ENCODE results near the gene ATAD3A. TPM values are rescaled to one million over a fixed set of nuclear protein-coding genes. Genes with fewer than 3 reads are reported as not detected.

The ATAD3A gene
- total and polyA plus RNA-seq, 2 of the 4 experiments (the other 2 are of a cell fraction) = 27.2 to 34.0 TPM

- H3K79me1 ChIP-seq (ENCODE audit: low read depth in 1 of 2, low read length in 2 of 2) = peaks cover 4 to 17% of the 10 kb centered on the region in 2 experiments
- BruUV-seq (replicated peaks) = no TSS peak
- in situ Hi-C loops (cut with MboI; ENCODE audit: low sequenced_read_pairs) = no loop called here
These were observed 28.2 kb upstream of the ATAD3A start for GRCh38 chr1:1483714-1484113.

More at GRCh38 chr1:1483714-1484113, 28.2 kb upstream of the ATAD3A start:
- H2BK5ac ChIP-seq (ENCODE audit: low read depth, low read length, poor library complexity, severe bottlenecking) = no peak overlapping the region
- H3K56ac ChIP-seq (ENCODE audit: extremely low read depth, insufficient read depth, low read length) = no peak overlapping the region
- H3K9me3 ChIP-seq (ENCODE audit: control insufficient read depth, insufficient read depth, low read length) = no peaks in the 10 kb centered on the region
- H2BK120ac ChIP-seq (ENCODE audit: low read depth, low read length) = no peak overlapping the region
- no peak for TF ChIP-seq RCOR1 (IDR thresholded peaks at IDR 0.05; ENCODE audit: insufficient replicate concordance, low read length)
- TF ChIP-seq, protein P1, sequence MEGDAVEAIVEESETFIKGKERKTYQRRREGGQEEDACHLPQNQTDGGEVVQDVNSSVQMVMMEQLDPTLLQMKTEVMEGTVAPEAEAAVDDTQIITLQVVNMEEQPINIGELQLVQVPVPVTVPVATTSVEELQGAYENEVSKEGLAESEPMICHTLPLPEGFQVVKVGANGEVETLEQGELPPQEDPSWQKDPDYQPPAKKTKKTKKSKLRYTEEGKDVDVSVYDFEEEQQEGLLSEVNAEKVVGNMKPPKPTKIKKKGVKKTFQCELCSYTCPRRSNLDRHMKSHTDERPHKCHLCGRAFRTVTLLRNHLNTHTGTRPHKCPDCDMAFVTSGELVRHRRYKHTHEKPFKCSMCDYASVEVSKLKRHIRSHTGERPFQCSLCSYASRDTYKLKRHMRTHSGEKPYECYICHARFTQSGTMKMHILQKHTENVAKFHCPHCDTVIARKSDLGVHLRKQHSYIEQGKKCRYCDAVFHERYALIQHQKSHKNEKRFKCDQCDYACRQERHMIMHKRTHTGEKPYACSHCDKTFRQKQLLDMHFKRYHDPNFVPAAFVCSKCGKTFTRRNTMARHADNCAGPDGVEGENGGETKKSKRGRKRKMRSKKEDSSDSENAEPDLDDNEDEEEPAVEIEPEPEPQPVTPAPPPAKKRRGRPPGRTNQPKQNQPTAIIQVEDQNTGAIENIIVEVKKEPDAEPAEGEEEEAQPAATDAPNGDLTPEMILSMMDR (conservative IDR thresholded peaks at IDR 0.05; ENCODE audit: low read depth, low read length) = no peak
- TF ChIP-seq MXI1 (IDR thresholded peaks at IDR 0.05; ENCODE audit: borderline replicate concordance, low read depth, low read length) = no peak
- TF ChIP-seq USF2 (IDR thresholded peaks at IDR 0.05; ENCODE audit: low read depth, low read length) = no peak
- no peak for TF ChIP-seq FOS (IDR thresholded peaks at IDR 0.05; ENCODE audit: low read depth, low read length)
- TF ChIP-seq NFE2L2 (IDR thresholded peaks at IDR 0.05; ENCODE audit: low read depth, low read length) = no peak
- no peak for TF ChIP-seq POLR2A (IDR thresholded peaks at IDR 0.05; ENCODE audit: low read depth, low read length)
- no peak for TF ChIP-seq BHLHE40 (IDR thresholded peaks at IDR 0.05; ENCODE audit: low read depth, low read length)
- no peak overlapping the region for H3K27ac ChIP-seq (ENCODE audit: insufficient read depth, low read length)
- WGBS, 2 experiments (ENCODE audit: extremely low coverage in 2 of 2, insufficient read length in 1 of 2) = 94% methylated on average over 8 of the region's 16 CpGs; no CpG with 5 or more reads in 1 of the 2 experiments
- H3K4ac ChIP-seq (ENCODE audit: low read depth, low read length) = no peak overlapping the region
- no peak overlapping the region for H3K23ac ChIP-seq (ENCODE audit: low read depth, low read length)
- no peak overlapping the region for H3K18ac ChIP-seq (ENCODE audit: low read depth, low read length)
- H3K27me3 ChIP-seq (ENCODE audit: control insufficient read depth, insufficient read depth, low read length) = no peaks in the 10 kb centered on the region
- no peak overlapping the region for H3K4me2 ChIP-seq (ENCODE audit: low read depth, low read length)
- H4K5ac ChIP-seq (ENCODE audit: low read depth, low read length) = no peak overlapping the region
- H4K20me1 ChIP-seq (ENCODE audit: insufficient read depth, low read length) = no peaks in the 10 kb centered on the region
- no peak overlapping the region for H4K91ac ChIP-seq (ENCODE audit: insufficient read depth, low read depth, low read length)
- no peaks in the 10 kb centered on the region for H3K4me1 ChIP-seq (ENCODE audit: control insufficient read depth, insufficient read depth, low read length)
- H3K9ac ChIP-seq (ENCODE audit: low read depth, low read length) = no peak overlapping the region
- no peak for DNase-seq
- H3K9me1 ChIP-seq (ENCODE audit: insufficient read depth, low read length) = 0 out of 2 replicates have a peak, but pooled peaks cover 6% of the 10 kb centered on the region
- H2BK20ac ChIP-seq (ENCODE audit: low read depth, low read length) = no peak overlapping the region
- no peak overlapping the region for H3K4me3 ChIP-seq (ENCODE audit: insufficient read depth, low read depth, low read length)
- ATAC-seq (ENCODE audit: low read depth) = no peak
- H2AFZ ChIP-seq (replicated peaks; ENCODE audit: low read length, poor library complexity) = no peak overlapping the region
- H2AK9ac ChIP-seq (replicated peaks; ENCODE audit: low read depth, low read length, poor library complexity) = no peak overlapping the region
- H2AK5ac ChIP-seq (ENCODE audit: low read depth, low read length) = no peak overlapping the region
- POLR2A ChIA-PET (ENCODE audit: unreplicated experiment) = no interaction called here
- H4K8ac ChIP-seq (ENCODE audit: low read depth in 2 of 2, low read length in 2 of 2) = no peak overlapping the region
- no peak overlapping the region for H2BK15ac ChIP-seq (ENCODE audit: low read depth, low read length)
- intact Hi-C loops (cut with micrococcal nuclease) = no loop called here
- H3K36me3 ChIP-seq (ENCODE audit: control insufficient read depth, insufficient read depth, low read length) = peaks cover 48% of the 10 kb centered on the region
- CTCF ChIA-PET = no interaction called here
- H3K14ac ChIP-seq (replicated peaks; ENCODE audit: low read depth, low read length) = no peak overlapping the region
- dilution Hi-C loops (cut with HindIII; ENCODE audit: low sequenced_read_pairs, unreplicated experiment) = no loop called here

Measured in IMR-90 (cell line).